Activated T-helper 1 cell treated with Interleukin-2 at 50 U/mL for 16 hours (primary cell): ENCODE measurements around the gene FHIP1A.
"Not testable (repeated sequence)": the region's sequence is repeated elsewhere in the genome, so short reads cannot be mapped to it uniquely, and the experiment has no call there.

ENCODE experiments used
- DNase-seq: peaks from one replicate; pipeline ENCODE4 v3.0.0-alpha.2; 2020; ENCODE audit warnings: low read depth

Gene FHIP1A

GRCh38 chr4:151408630-151409469 is at the start of gene FHIP1A:
TSS of gene FHIP1A (plus strand) at chr4:151409176. CDS start at chr4:151566260, 157,084 bp downstream.
- peak; percentile 85 for DNase-seq

GRCh38 chr4:151359576-151359975 is 49.4 kb upstream of the FHIP1A start:
- DNase-seq = no peak

- no peak for DNase-seq
Observed at GRCh38 chr4:151361126-151361525, 47.9 kb upstream of the FHIP1A start.

GRCh38 chr4:151361966-151362365 is 47.0 kb upstream of the FHIP1A start:
- DNase-seq = no peak

GRCh38 chr4:151362404-151363164 is 46.4 kb upstream of the FHIP1A start:
- peak; percentile 46 for DNase-seq

- DNase-seq = no peak
Observed at GRCh38 chr4:151376540-151376939, 32.4 kb upstream of the FHIP1A start.

GRCh38 chr4:151389311-151389710 is 19.7 kb upstream of the FHIP1A start:
- DNase-seq = no peak

- DNase-seq = not testable (repeated sequence)
Observed at GRCh38 chr4:151389799-151390198, 19.2 kb upstream of the FHIP1A start.

- no peak for DNase-seq
Observed at GRCh38 chr4:151395873-151396272, 13.1 kb upstream of the FHIP1A start.

- DNase-seq = no peak
Observed at GRCh38 chr4:151400343-151400742, 8.6 kb upstream of the FHIP1A start.

GRCh38 chr4:151401739-151402138 is 7.2 kb upstream of the FHIP1A start:
- no peak for DNase-seq

- DNase-seq = no peak
Observed at GRCh38 chr4:151402145-151402865, 6.7 kb upstream of the FHIP1A start.

GRCh38 chr4:151403656-151404055 is 5.3 kb upstream of the FHIP1A start:
- DNase-seq = no peak

- not testable (repeated sequence) for DNase-seq
Observed at GRCh38 chr4:151404802-151405201, 4.2 kb upstream of the FHIP1A start.

- no peak for DNase-seq
Observed at GRCh38 chr4:151407018-151407417, 2.0 kb upstream of the FHIP1A start.

GRCh38 chr4:151407466-151408379 is 1.3 kb upstream of the FHIP1A start:
- no peak for DNase-seq

GRCh38 chr4:151408380-151408629 is 671 bp upstream of the FHIP1A start:
- DNase-seq = no peak

GRCh38 chr4:151409470-151410313 is 716 bp downstream of the FHIP1A start:
- no peak for DNase-seq

- DNase-seq = no peak
Observed at GRCh38 chr4:151415978-151416377, 7.0 kb downstream of the FHIP1A start.

GRCh38 chr4:151417164-151417571 is 8.2 kb downstream of the FHIP1A start:
- DNase-seq = no peak
